Anterior cingulate cortex (tissue), 58 donors: Measurements from ENCODE around the gene WDR19.
A peak's percentile ranks its signal among the peaks of the same experiment; 100 is the strongest.
"Not testable (repeated sequence)": the region's sequence is repeated elsewhere in the genome, so short reads cannot be mapped to it uniquely, and the experiment has no call there.

Experiments
- DNase-seq, 58 donors: peaks; one replicate each; lab custom pipeline; 2025; lab: John Stamatoyannopoulos, UW

The WDR19 gene

GRCh38 chr4:39232100-39232499 is 49.8 kb downstream of the WDR19 start:
- DNase-seq, result no peak

- no peak for DNase-seq
Observed at GRCh38 chr4:39233114-39233513, 50.8 kb downstream of the WDR19 start.

- no peak for DNase-seq
Observed at GRCh38 chr4:39233783-39234182, 51.5 kb downstream of the WDR19 start.

GRCh38 chr4:39235021-39235420 is 52.7 kb downstream of the WDR19 start:
- DNase-seq, result no peak

GRCh38 chr4:39235696-39236095 is 53.4 kb downstream of the WDR19 start:
- DNase-seq, result no peak

GRCh38 chr4:39237179-39237578 is 54.9 kb downstream of the WDR19 start:
- peak in 1 of 58 donors; percentile 4 for DNase-seq

- no peak for DNase-seq
Observed at GRCh38 chr4:39243462-39243861, 61.1 kb downstream of the WDR19 start.

GRCh38 chr4:39255266-39255665 is 72.9 kb downstream of the WDR19 start:
- no peak for DNase-seq

- no peak for DNase-seq
Observed at GRCh38 chr4:39255871-39256270, 73.5 kb downstream of the WDR19 start.

- DNase-seq, result no peak
Observed at GRCh38 chr4:39256436-39256835, 74.1 kb downstream of the WDR19 start.

- DNase-seq, result no peak
Observed at GRCh38 chr4:39259571-39260330, 77.4 kb downstream of the WDR19 start.

GRCh38 chr4:39263895-39264294 is 81.6 kb downstream of the WDR19 start:
- DNase-seq, result no peak

- no peak for DNase-seq
Observed at GRCh38 chr4:39274503-39274902, 92.2 kb downstream of the WDR19 start.

- not testable (repeated sequence) for DNase-seq
Observed at GRCh38 chr4:39277661-39278060, 95.3 kb downstream of the WDR19 start.

GRCh38 chr4:39278476-39278875 is 96.1 kb downstream of the WDR19 start:
- DNase-seq, result peak in 14 of 58 donors; percentile 0 to 32 (median 10)

GRCh38 chr4:39279416-39279815 is 97.1 kb downstream of the WDR19 start:
- DNase-seq, result no peak

GRCh38 chr4:39280770-39281169 is 98.4 kb downstream of the WDR19 start:
- no peak for DNase-seq

GRCh38 chr4:39285111-39285795 is 102.9 kb downstream of the WDR19 start:
- no peak for DNase-seq

- DNase-seq, result no peak
Observed at GRCh38 chr4:39285853-39286252, 103.5 kb downstream of the WDR19 start.

GRCh38 chr4:39286263-39286662 is 103.9 kb downstream of the WDR19 start:
- DNase-seq, result no peak

GRCh38 chr4:39287223-39287622 is 104.9 kb downstream of the WDR19 start:
- DNase-seq, result no peak

GRCh38 chr4:39291686-39292085 is 109.4 kb downstream of the WDR19 start:
- DNase-seq, result no peak
